IMR-90 (cell line): ENCODE data around the gene RGL1. TPM values are rescaled to one million over a fixed set of nuclear protein-coding genes. Genes with fewer than 3 reads are reported as not detected.
A peak's percentile ranks its signal among the peaks of the same experiment; 100 is the strongest.

Source experiments
- ATAC-seq: fragments of 200-7000 bp; cut with Tn5 transposase; 2 replicates; pipeline ENCODE4 v1.9.1; 2020; ENCODE audit warnings: low read depth, mild to moderate bottlenecking, moderate library complexity
- BruUV-seq: library from RNA; stranded (reverse); fragments of 400-500 nt; replicated peaks from 2 replicates; lab custom pipeline; 2021; lab: Mats Ljungman, UMichigan
- CTCF ChIA-PET: fragments of 300-600 bp; formaldehyde crosslinking; extraction: SDS; loops from one replicate; lab custom pipeline; 2021; ENCODE audit warnings: antibody characterized with exemption; lab: Yijun Ruan, JAX
- POLR2A ChIA-PET: fragments of 300-600 bp; sonication (Branson Sonifier 250); formaldehyde crosslinking; loops from one replicate; lab custom pipeline; 2022; ENCODE audit warnings: antibody characterized with exemption; ENCODE audit not compliant: unreplicated experiment; lab: Charles Lee
- DNase-seq: peaks from one replicate; pipeline ENCODE4 v3.0.0; 2013
- H2AFZ ChIP-seq: replicated peaks from 2 replicates; pipeline ENCODE3; 2013; ENCODE audit warnings: low read length, mild to moderate bottlenecking; ENCODE audit not compliant: poor library complexity
- H2AK5ac ChIP-seq: 2 replicates; pipeline ENCODE4 v1.6.1; 2013; ENCODE audit warnings: low read depth, low read length, inconsistent platforms
- H2AK9ac ChIP-seq: replicated peaks from 2 replicates; pipeline ENCODE3; 2013; ENCODE audit warnings: mild to moderate bottlenecking, low read depth, low read length, moderate library complexity; ENCODE audit not compliant: poor library complexity
- H2BK120ac ChIP-seq: 2 replicates; pipeline ENCODE4 v1.6.1; 2013; ENCODE audit warnings: low read depth, low read length, inconsistent platforms
- H2BK15ac ChIP-seq: 3 replicates; pipeline ENCODE4 v1.6.1; 2013; ENCODE audit warnings: low read depth, low read length, inconsistent platforms
- H2BK20ac ChIP-seq: 2 replicates; pipeline ENCODE4 v1.6.1; 2013; ENCODE audit warnings: low read depth, mild to moderate bottlenecking, inconsistent platforms, low read length, moderate library complexity
- H2BK5ac ChIP-seq: 2 replicates; pipeline ENCODE4 v1.6.1; 2013; ENCODE audit warnings: mild to moderate bottlenecking, low read depth, low read length, inconsistent platforms; ENCODE audit not compliant: poor library complexity, severe bottlenecking
- H3K14ac ChIP-seq: replicated peaks from 2 replicates; pipeline ENCODE4 v1.6.1; 2013; ENCODE audit warnings: low read depth, low read length, inconsistent platforms
- H3K18ac ChIP-seq: 2 replicates; pipeline ENCODE4 v1.6.1; 2013; ENCODE audit warnings: low read depth, low read length, control low read depth
- H3K23ac ChIP-seq: 2 replicates; pipeline ENCODE4 v1.6.1; 2013; ENCODE audit warnings: low read depth, low read length, inconsistent platforms
- H3K27ac ChIP-seq: 2 replicates; pipeline ENCODE4 v1.5.1; 2013; ENCODE audit warnings: mild to moderate bottlenecking, control low read depth, low read length; ENCODE audit not compliant: insufficient read depth
- H3K27me3 ChIP-seq: 2 replicates; pipeline ENCODE4 v1.6.1; 2013; ENCODE audit warnings: low read length; ENCODE audit not compliant: control insufficient read depth, insufficient read depth
- H3K36me3 ChIP-seq: 2 replicates; pipeline ENCODE4 v1.6.1; 2013; ENCODE audit warnings: low read length, mixed read lengths; ENCODE audit not compliant: control insufficient read depth, insufficient read depth
- H3K4ac ChIP-seq: 2 replicates; pipeline ENCODE4 v1.6.1; 2013; ENCODE audit warnings: low read depth, low read length, inconsistent platforms
- H3K4me1 ChIP-seq: 2 replicates; pipeline ENCODE4 v1.6.1; 2013; ENCODE audit warnings: low read length, mixed read lengths; ENCODE audit not compliant: control insufficient read depth, insufficient read depth
- H3K4me2 ChIP-seq: 2 replicates; pipeline ENCODE4 v1.6.1; 2013; ENCODE audit warnings: low read depth, mild to moderate bottlenecking, control low read depth, low read length, moderate library complexity
- H3K4me3 ChIP-seq: 2 replicates; pipeline ENCODE4 v1.5.1; 2013; ENCODE audit warnings: low read depth, mild to moderate bottlenecking, control low read depth, low read length, moderate library complexity; ENCODE audit not compliant: insufficient read depth
- H3K56ac ChIP-seq: 2 replicates; pipeline ENCODE4 v1.6.1; 2013; ENCODE audit warnings: low read length, inconsistent platforms; ENCODE audit not compliant: insufficient read depth; ENCODE audit errors: extremely low read depth
- H3K79me1 ChIP-seq, 2 experiments: 2 replicates each; pipeline ENCODE4 v1.6.1; 2013; ENCODE audit warnings: low read length in 2 of 2, inconsistent platforms in 1 of 2, low read depth in 1 of 2
- H3K9ac ChIP-seq: 2 replicates; pipeline ENCODE4 v1.6.1; 2013; ENCODE audit warnings: low read depth, low read length, control low read depth
- H3K9me1 ChIP-seq: 2 replicates; pipeline ENCODE4 v1.6.1; 2013; ENCODE audit warnings: low read length, inconsistent platforms; ENCODE audit not compliant: insufficient read depth
- H3K9me3 ChIP-seq: 2 replicates; pipeline ENCODE4 v1.6.1; 2013; ENCODE audit warnings: low read length; ENCODE audit not compliant: control insufficient read depth, insufficient read depth
- H4K20me1 ChIP-seq: 2 replicates; pipeline ENCODE4 v1.6.1; 2013; ENCODE audit warnings: low read length, inconsistent platforms; ENCODE audit not compliant: insufficient read depth
- H4K5ac ChIP-seq: 2 replicates; pipeline ENCODE4 v1.6.1; 2013; ENCODE audit warnings: mild to moderate bottlenecking, low read depth, low read length, control low read depth
- H4K8ac ChIP-seq, 2 experiments: 2 replicates each; pipeline ENCODE4 v1.6.1; 2013; ENCODE audit warnings: low read depth in 2 of 2, low read length in 2 of 2, control low read depth in 1 of 2, inconsistent platforms in 1 of 2
- H4K91ac ChIP-seq: 2 replicates; pipeline ENCODE4 v1.6.1; 2013; ENCODE audit warnings: low read depth, low read length, inconsistent platforms; ENCODE audit not compliant: insufficient read depth
- BHLHE40 ChIP-seq: fragments of 150-350 bp; IDR thresholded peaks from 2 replicates; pipeline ENCODE4 v1.6.1; 2016; ENCODE audit warnings: mild to moderate bottlenecking, low read depth, low read length
- CHD1 ChIP-seq: IDR thresholded peaks from 2 replicates; pipeline ENCODE4 v1.6.1; 2012; ENCODE audit warnings: low read depth, low read length, improper control_type of control experiment
- CTCF ChIP-seq: conservative IDR thresholded peaks from 2 replicates; pipeline ENCODE4 v1.5.1; 2012; ENCODE audit warnings: mild to moderate bottlenecking, low read depth, low read length, improper control_type of control experiment
- ELK1 ChIP-seq: fragments of 150-350 bp; IDR thresholded peaks from 2 replicates; pipeline ENCODE4 v1.6.1; 2016; ENCODE audit warnings: low read depth, mild to moderate bottlenecking, low read length, moderate library complexity, borderline replicate concordance
- FOS ChIP-seq: fragments of 150-350 bp; IDR thresholded peaks from 2 replicates; pipeline ENCODE4 v1.6.1; 2016; ENCODE audit warnings: low read depth, low read length
- MAFK ChIP-seq: IDR thresholded peaks from 2 replicates; pipeline ENCODE4 v1.6.1; 2012; ENCODE audit warnings: low read depth, low read length, improper control_type of control experiment
- MAZ ChIP-seq: IDR thresholded peaks from 2 replicates; pipeline ENCODE4 v1.6.1; 2012; ENCODE audit warnings: low read depth, mild to moderate bottlenecking, low read length, improper control_type of control experiment, moderate library complexity, borderline replicate concordance
- MXI1 ChIP-seq: IDR thresholded peaks from 2 replicates; pipeline ENCODE4 v1.6.1; 2012; ENCODE audit warnings: low read depth, mild to moderate bottlenecking, low read length, moderate library complexity, borderline replicate concordance
- NFE2L2 ChIP-seq: fragments of 150-350 bp; IDR thresholded peaks from 2 replicates; pipeline ENCODE4 v1.6.1; 2016; ENCODE audit warnings: low read depth, mild to moderate bottlenecking, low read length
- RAD21 ChIP-seq: IDR thresholded peaks from 2 replicates; pipeline ENCODE4 v1.6.1; 2012; ENCODE audit warnings: low read length, improper control_type of control experiment
- RCOR1 ChIP-seq: IDR thresholded peaks from 2 replicates; pipeline ENCODE4 v1.6.1; 2012; ENCODE audit warnings: mild to moderate bottlenecking, low read length, improper control_type of control experiment; ENCODE audit not compliant: insufficient replicate concordance
- RFX5 ChIP-seq: IDR thresholded peaks from 2 replicates; pipeline ENCODE4 v1.8.0; 2012; ENCODE audit warnings: low read depth, mild to moderate bottlenecking, low read length, moderate library complexity
- SMC3 ChIP-seq: fragments of 150-350 bp; IDR thresholded peaks from 2 replicates; pipeline ENCODE4 v1.6.1; 2016; ENCODE audit warnings: low read depth, mild to moderate bottlenecking, antibody characterized with exemption, low read length, moderate library complexity
- USF2 ChIP-seq: fragments of 150-350 bp; IDR thresholded peaks from 2 replicates; pipeline ENCODE4 v1.6.1; 2017; ENCODE audit warnings: mild to moderate bottlenecking, antibody characterized with exemption, low read length, low read depth
- WGBS, 2 experiments: methylation state at CpG; one replicate each; pipeline versions ENCODE4 v1.1.5 to v1.1.7; 2013; ENCODE audit warnings: missing lambda C conversion rate in 2 of 2; ENCODE audit not compliant: insufficient read length in 1 of 2; ENCODE audit errors: extremely low coverage in 2 of 2; 5-methylcytosine and 5-hydroxymethylcytosine counted together
- dilution Hi-C: fragments of 300-500 bp; cut with HindIII; formaldehyde crosslinking; loops from one replicate; pipeline ENCODE4 v1.14.3; 2018; ENCODE audit warnings: low sequenced_read_pairs; ENCODE audit not compliant: unreplicated experiment
- in situ Hi-C: fragments of 300-500 bp; cut with MboI; formaldehyde crosslinking; loops from 3 replicates; pipeline ENCODE4 v1.14.3; 2019; ENCODE audit warnings: low sequenced_read_pairs, inconsistent platforms, mixed read lengths
- intact Hi-C: fragments of 100-400 bp; cut with micrococcal nuclease; formaldehyde crosslinking; loops from 2 replicates; pipeline ENCODE4 v1.10.0; 2022
- polyA plus RNA-seq, 3 experiments: library from polyadenylated mRNA; depleted of rRNA; stranded (reverse); fragments of >200 nt; gene quantifications; 2 replicates each; pipeline ENCODE4 v1.2.3, GENCODE V29; 2012; ENCODE audit warnings: low replicate concordance in 1 of 3
- total RNA-seq: library from RNA; depleted of rRNA; stranded (reverse); fragments of >200 nt; gene quantifications from 2 replicates; pipeline ENCODE4 v1.2.3, GENCODE V29; 2012

The RGL1 gene
- total and polyA plus RNA-seq, 2 of the 4 experiments (the other 2 are of a cell fraction): 4.7 to 7.5 TPM

GRCh38 chr1:183931646-183932271 is 126.8 kb downstream of the RGL1 start:
- ATAC-seq (peak; percentile 37), DNase-seq (no peak)
- H2BK15ac ChIP-seq: 0 out of 3 replicates have a peak overlapping the region, but pooled peaks have one; percentile 3
- H3K56ac ChIP-seq: no peak overlapping the region
- H3K4me3 ChIP-seq: no peak overlapping the region
- dilution Hi-C loops: no loop called here
- H3K79me1 ChIP-seq: no peaks in the 10 kb centered on the region
- WGBS, 2 experiments: no CpG with 5 or more reads among the region's 2 CpGs
- H4K20me1 ChIP-seq: no peaks in the 10 kb centered on the region
- H4K91ac ChIP-seq: no peak overlapping the region; the same call in 1 of the 2 replicates
- H4K8ac ChIP-seq: peak overlapping the region in 1 of 2 experiments; percentile 3; a peak in 1 of 4 replicates
- H3K14ac ChIP-seq: peak overlapping the region; percentile 68; the same call in 1 of the 2 replicates
- peak overlapping the region; percentile 69 for H2AFZ ChIP-seq
- no peak overlapping the region for H2BK5ac ChIP-seq
- H3K18ac ChIP-seq: no peak overlapping the region
- H2BK120ac ChIP-seq: no peak overlapping the region; the same call in 1 of the 2 replicates
- no peak overlapping the region for H3K9ac ChIP-seq
- peak overlapping the region; percentile 67; the same call in 1 of the 2 replicates for H3K23ac ChIP-seq
- no peaks in the 10 kb centered on the region for H3K36me3 ChIP-seq
- H3K27ac ChIP-seq: no peak overlapping the region
- no TSS peak for BruUV-seq
- intact Hi-C loops: loop anchor here (5.0 kb wide), 2 partner anchors 121 to 451 kb away; partner anchors contain the start of gene TSEN15
- no peak overlapping the region for H2BK20ac ChIP-seq
- H2AK9ac ChIP-seq: no peak overlapping the region
- H3K4ac ChIP-seq: peak overlapping the region; percentile 19; the same call in 1 of the 2 replicates
- ChIA-PET POLR2A (no interaction called here), CTCF (interaction anchor here (1.5 kb wide), 1 partner anchor 16 kb away, joined by 7 read pairs; no protein-coding TSS in a partner anchor)
- H3K9me1 ChIP-seq: peaks cover 14% of the 10 kb centered on the region
- no peak overlapping the region for H4K5ac ChIP-seq
- H3K4me2 ChIP-seq: peak overlapping the region; percentile 27
- no peaks in the 10 kb centered on the region for H3K27me3 ChIP-seq
- in situ Hi-C loops: no loop called here
- no peaks in the 10 kb centered on the region for H3K9me3 ChIP-seq
- H3K4me1 ChIP-seq: peaks cover 4% of the 10 kb centered on the region
- H2AK5ac ChIP-seq: no peak overlapping the region
- TF ChIP-seq SMC3 (no peak), NFE2L2 (no peak), CHD1 (no peak), BHLHE40 (no peak), RFX5 (no peak), RAD21 (no peak), MXI1 (no peak), MAFK (no peak), USF2 (no peak), ELK1 (no peak), RCOR1 (no peak), CTCF (no peak), FOS (no peak), MAZ (no peak)
